ENCODE measurements around the gene ELP4.

DNA sequence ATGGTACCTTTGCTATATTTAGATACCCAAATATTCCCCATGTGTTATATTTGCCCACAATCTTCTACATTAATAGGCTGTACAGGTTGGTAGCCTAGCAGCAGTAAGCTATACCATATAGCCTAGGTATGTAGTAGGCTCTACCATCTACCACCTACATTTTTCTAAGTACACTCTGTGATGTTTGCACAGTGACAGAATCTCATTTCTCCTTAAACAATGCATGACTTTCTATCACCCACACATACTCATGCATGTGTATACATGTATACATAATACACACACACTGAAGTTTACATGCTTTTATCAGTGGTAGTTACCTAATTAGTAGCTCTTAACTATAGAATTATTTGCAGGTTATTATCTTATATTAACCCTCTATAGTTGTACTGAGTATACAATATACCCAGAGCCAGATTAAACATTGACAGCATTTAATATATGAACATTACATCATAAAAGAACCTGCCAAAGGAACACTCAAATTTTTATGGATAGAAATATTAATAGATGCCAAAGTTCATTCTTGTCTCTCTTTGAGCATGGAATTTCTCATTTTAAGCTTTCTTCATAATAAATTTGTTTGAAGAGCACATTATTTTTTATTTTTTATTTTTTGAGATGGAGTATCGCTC, 51.4 kb downstream of the ELP4 start:
- no peak for TF ChIP-seq POLR2A (IDR thresholded peaks at IDR 0.05)
- TF ChIP-seq, protein P1, sequence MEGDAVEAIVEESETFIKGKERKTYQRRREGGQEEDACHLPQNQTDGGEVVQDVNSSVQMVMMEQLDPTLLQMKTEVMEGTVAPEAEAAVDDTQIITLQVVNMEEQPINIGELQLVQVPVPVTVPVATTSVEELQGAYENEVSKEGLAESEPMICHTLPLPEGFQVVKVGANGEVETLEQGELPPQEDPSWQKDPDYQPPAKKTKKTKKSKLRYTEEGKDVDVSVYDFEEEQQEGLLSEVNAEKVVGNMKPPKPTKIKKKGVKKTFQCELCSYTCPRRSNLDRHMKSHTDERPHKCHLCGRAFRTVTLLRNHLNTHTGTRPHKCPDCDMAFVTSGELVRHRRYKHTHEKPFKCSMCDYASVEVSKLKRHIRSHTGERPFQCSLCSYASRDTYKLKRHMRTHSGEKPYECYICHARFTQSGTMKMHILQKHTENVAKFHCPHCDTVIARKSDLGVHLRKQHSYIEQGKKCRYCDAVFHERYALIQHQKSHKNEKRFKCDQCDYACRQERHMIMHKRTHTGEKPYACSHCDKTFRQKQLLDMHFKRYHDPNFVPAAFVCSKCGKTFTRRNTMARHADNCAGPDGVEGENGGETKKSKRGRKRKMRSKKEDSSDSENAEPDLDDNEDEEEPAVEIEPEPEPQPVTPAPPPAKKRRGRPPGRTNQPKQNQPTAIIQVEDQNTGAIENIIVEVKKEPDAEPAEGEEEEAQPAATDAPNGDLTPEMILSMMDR (IDR thresholded peaks at IDR 0.05): no peak
